ENCODE data around the gene TMPRSS11D.

DNA sequence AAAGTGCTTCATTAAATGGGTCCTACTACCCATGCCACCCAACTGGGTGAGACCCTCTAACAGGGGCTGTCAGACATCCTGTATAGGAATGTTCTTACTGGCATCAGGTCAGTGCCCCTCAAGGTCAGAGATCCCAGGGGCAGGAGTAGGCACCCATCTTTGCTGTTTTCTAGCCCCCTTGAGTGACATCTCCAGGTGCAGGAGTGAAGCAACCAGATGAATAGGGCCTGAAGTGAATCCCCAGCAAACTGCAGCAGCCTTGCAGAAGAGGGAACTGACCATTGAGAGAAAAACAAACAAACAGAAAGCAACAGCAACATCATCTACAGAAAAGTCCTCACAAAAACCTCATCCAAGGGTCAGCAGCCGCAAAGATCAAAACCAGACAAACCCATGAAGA, 73.8 kb downstream of the TMPRSS11D start:
- no peak for TF ChIP-seq ESRRA (IDR thresholded peaks at IDR 0.05; ENCODE audit: borderline replicate concordance, low read length)
- TF ChIP-seq, protein P1, sequence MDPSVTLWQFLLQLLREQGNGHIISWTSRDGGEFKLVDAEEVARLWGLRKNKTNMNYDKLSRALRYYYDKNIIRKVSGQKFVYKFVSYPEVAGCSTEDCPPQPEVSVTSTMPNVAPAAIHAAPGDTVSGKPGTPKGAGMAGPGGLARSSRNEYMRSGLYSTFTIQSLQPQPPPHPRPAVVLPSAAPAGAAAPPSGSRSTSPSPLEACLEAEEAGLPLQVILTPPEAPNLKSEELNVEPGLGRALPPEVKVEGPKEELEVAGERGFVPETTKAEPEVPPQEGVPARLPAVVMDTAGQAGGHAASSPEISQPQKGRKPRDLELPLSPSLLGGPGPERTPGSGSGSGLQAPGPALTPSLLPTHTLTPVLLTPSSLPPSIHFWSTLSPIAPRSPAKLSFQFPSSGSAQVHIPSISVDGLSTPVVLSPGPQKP (IDR thresholded peaks at IDR 0.05; ENCODE audit: low read depth, low read length) = no peak
- TF ChIP-seq, protein P2, sequence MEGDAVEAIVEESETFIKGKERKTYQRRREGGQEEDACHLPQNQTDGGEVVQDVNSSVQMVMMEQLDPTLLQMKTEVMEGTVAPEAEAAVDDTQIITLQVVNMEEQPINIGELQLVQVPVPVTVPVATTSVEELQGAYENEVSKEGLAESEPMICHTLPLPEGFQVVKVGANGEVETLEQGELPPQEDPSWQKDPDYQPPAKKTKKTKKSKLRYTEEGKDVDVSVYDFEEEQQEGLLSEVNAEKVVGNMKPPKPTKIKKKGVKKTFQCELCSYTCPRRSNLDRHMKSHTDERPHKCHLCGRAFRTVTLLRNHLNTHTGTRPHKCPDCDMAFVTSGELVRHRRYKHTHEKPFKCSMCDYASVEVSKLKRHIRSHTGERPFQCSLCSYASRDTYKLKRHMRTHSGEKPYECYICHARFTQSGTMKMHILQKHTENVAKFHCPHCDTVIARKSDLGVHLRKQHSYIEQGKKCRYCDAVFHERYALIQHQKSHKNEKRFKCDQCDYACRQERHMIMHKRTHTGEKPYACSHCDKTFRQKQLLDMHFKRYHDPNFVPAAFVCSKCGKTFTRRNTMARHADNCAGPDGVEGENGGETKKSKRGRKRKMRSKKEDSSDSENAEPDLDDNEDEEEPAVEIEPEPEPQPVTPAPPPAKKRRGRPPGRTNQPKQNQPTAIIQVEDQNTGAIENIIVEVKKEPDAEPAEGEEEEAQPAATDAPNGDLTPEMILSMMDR (IDR thresholded peaks at IDR 0.05) = no peak
- TF ChIP-seq CEBPB (IDR thresholded peaks at IDR 0.05) = no peak
- no peak for TF ChIP-seq PHF8 (IDR thresholded peaks at IDR 0.05; ENCODE audit: borderline replicate concordance, low read depth)
- no peak for TF ChIP-seq MAZ (IDR thresholded peaks at IDR 0.05; ENCODE audit: borderline replicate concordance, low read depth, low read length)
- TF ChIP-seq POLR2A (IDR thresholded peaks at IDR 0.05; ENCODE audit: low read length) = no peak
- no peak for TF ChIP-seq RAD21 (conservative IDR thresholded peaks at IDR 0.05 in 1 of 2, IDR thresholded peaks at IDR 0.05 in 1 of 2)
- TF ChIP-seq RFX5 (IDR thresholded peaks at IDR 0.05) = no peak
- TF ChIP-seq, protein P3, sequence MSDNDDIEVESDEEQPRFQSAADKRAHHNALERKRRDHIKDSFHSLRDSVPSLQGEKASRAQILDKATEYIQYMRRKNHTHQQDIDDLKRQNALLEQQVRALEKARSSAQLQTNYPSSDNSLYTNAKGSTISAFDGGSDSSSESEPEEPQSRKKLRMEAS (IDR thresholded peaks at IDR 0.05) = no peak
